Adrenal gland (tissue), 12 donors: ENCODE data around the gene UBE2D1. TPM values are rescaled to one million over a fixed set of nuclear protein-coding genes. Genes with fewer than 3 reads are reported as not detected.
A peak's percentile ranks its signal among the peaks of the same experiment; 100 is the strongest.

Source experiments
- DNase-seq, 7 donors: peaks; one replicate each; pipeline ENCODE4 v3.0.0-alpha.2; 2019 to 2020
- H3K27ac ChIP-seq, 5 donors: fragments of 200-600 bp; sonication (generic) in 4 of 5; 1 replicate in 3 of 5; 2 replicates in 2 of 5; pipeline versions ENCODE4 v1.5.1 to v1.8.0; 2016 to 2020; ENCODE audit warnings: mild to moderate bottlenecking in 1 of 5
- H3K27me3 ChIP-seq: fragments of 200-600 bp; 2 replicates; pipeline ENCODE4 v1.8.0; 2021
- H3K36me3 ChIP-seq, 2 donors: fragments of 200-600 bp; replicated peaks in 1 of 2; 1 replicate in 1 of 2; 2 replicates in 1 of 2; pipeline versions ENCODE4 v1.5.1 to v1.8.0; 2018 to 2022
- H3K4me1 ChIP-seq, 2 donors: fragments of 200-600 bp; replicated peaks in 1 of 2; 1 replicate in 1 of 2; 2 replicates in 1 of 2; pipeline versions ENCODE4 v1.5.1 to v1.8.0; 2018 to 2021
- H3K4me3 ChIP-seq, 4 donors: fragments of 200-600 bp; sonication (generic) in 3 of 4; one replicate each; pipeline ENCODE4 v1.5.1; 2016 to 2018
- H3K9me3 ChIP-seq, 3 donors: fragments of 200-600 bp; sonication (generic) in 1 of 3; replicated peaks in 1 of 3; 1 replicate in 2 of 3; 2 replicates in 1 of 3; pipeline versions ENCODE4 v1.5.1 to v1.8.0; 2016 to 2021
- POLR2A ChIP-seq, 2 donors: fragments of 450-650 bp; IDR thresholded peaks; one replicate each; pipeline ENCODE4 v1.6.1; 2017; ENCODE audit warnings: antibody characterized with exemption in 2 of 2, mild to moderate bottlenecking in 2 of 2, moderate library complexity in 1 of 2
- WGBS, 4 donors: extraction: QIAGEN DNeasy Blood & Tissue Kit in 2 of 4; methylation state at CpG; one replicate each; pipeline versions ENCODE4 v1.1.5 to v1.1.7; 2013 to 2017; 5-methylcytosine and 5-hydroxymethylcytosine counted together
- intact Hi-C, 2 donors: fragments of 100-400 bp; cut with DNase I; formaldehyde crosslinking; loops; one replicate each; pipeline versions ENCODE4 v1.14.1 to v1.15.0; 2022 to 2023
- polyA plus RNA-seq, 3 donors: library from polyadenylated mRNA; stranded (reverse); fragments of 200-250 nt in 2 of 3; fragments of 350-450 nt in 1 of 3; fragmentation: Illumina TruSeq in 1 of 3; extraction: RNeasy Lipid Tissue Mini Kit (QIAGEN cat#74804) in 1 of 3; gene quantifications; one replicate each; pipeline ENCODE4 v1.2.3, GENCODE V29; 2013 to 2014
- total RNA-seq, 9 donors: library from RNA; depleted of rRNA in 4 of 9; stranded (reverse); fragments of >200 nt in 4 of 9; fragments of 120-200 nt in 1 of 9; fragmentation: NEBNext Ultra II Directional in 1 of 9; extraction: Animal tissue kit (Norgen Biotek cat#: 25700) in 1 of 9; gene quantifications; one replicate each; pipeline versions ENCODE4 v1.1.0 to v1.2.4, GENCODE V29; 2013 to 2023
- TF ChIP-seq, protein P1 (sequence below), 6 experiments: fragments of 450-650 bp in 4 of 6; fragments of 200-600 bp in 2 of 6; sonication (generic) in 1 of 6; IDR thresholded peaks; 1 replicate in 5 of 6; 2 replicates in 1 of 6; pipeline versions ENCODE4 v1.5.1 to v1.8.0; 2016 to 2021; ENCODE audit warnings: antibody characterized with exemption in 6 of 6, mild to moderate bottlenecking in 2 of 6, moderate library complexity in 1 of 6
- donor health status: healthy with polysubstance abuse.
- donor health status: Bipolar disorder and iron deficiency.
- donor health status: DM: yes; HTN: yes; CAD: no.
- donor health status: DM: no; HTN: no; CAD: no.
- donor health status: DM: no; HTN: no; CAD: no.
- donor health status: DM: yes; HTN: yes; CAD: no.

Gene UBE2D1
- total and polyA plus RNA-seq, 12 donors = 9.2 to 33.8 (median 19.4) TPM

DNA sequence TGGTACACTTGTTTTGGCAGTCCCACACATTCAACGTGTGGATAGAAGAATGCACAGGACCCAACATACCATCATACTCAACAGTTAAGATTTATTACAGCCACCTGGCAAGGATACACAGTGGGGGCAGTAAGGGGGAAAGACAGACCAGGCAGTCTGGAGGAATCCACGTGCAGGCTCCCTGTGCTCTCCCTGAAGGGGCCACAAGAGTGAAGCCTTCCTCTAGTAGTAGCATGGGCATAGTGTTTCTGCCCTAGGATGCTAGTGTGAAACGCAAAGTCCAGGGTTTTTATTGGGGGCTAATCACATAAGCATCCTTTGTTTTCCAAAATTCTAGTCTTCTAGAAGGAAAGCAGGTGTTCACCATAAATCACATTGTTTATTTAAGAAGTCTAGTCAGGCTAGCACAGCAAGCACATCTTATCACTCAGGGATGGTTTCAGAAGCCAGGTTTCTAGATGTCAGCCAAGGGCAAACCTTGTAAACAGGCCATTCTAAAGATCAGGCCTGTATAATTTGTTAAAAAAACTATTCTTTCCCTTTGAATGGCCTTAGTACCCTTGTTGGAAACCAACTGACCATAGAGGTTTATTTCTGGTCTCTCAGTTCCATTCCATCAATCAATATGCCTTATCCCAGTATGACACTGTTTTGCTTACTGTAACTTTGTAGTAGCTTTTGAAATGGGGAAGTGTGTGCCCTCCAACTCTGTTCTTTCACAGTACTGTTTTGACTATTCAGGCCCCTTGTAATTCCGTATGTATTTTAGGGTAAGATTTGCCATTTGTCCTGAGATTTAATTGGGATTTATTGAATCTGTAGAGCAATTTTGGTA, 38.0 kb downstream of the UBE2D1 start:
- Histone ChIP-seq H3K36me3 (no peaks in the 10 kb centered on the region), H3K4me1 (no peaks in the 10 kb centered on the region), H3K27ac (no peak overlapping the region), H3K4me3 (no peak overlapping the region), H3K27me3 (no peaks in the 10 kb centered on the region), H3K9me3 (peaks cover 0 to 2% (median 0%) of the 10 kb centered on the region in 3 donors)
- no peak for TF ChIP-seq POLR2A (IDR thresholded peaks at IDR 0.05)
- TF ChIP-seq, protein P1, sequence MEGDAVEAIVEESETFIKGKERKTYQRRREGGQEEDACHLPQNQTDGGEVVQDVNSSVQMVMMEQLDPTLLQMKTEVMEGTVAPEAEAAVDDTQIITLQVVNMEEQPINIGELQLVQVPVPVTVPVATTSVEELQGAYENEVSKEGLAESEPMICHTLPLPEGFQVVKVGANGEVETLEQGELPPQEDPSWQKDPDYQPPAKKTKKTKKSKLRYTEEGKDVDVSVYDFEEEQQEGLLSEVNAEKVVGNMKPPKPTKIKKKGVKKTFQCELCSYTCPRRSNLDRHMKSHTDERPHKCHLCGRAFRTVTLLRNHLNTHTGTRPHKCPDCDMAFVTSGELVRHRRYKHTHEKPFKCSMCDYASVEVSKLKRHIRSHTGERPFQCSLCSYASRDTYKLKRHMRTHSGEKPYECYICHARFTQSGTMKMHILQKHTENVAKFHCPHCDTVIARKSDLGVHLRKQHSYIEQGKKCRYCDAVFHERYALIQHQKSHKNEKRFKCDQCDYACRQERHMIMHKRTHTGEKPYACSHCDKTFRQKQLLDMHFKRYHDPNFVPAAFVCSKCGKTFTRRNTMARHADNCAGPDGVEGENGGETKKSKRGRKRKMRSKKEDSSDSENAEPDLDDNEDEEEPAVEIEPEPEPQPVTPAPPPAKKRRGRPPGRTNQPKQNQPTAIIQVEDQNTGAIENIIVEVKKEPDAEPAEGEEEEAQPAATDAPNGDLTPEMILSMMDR (IDR thresholded peaks at IDR 0.05) = no peak
- intact Hi-C loops = no loop called here
- no peak for DNase-seq
- 72 to 87% (median 78%) methylated on average over 4 of the region's 4 CpGs for WGBS, 4 donors

DNA sequence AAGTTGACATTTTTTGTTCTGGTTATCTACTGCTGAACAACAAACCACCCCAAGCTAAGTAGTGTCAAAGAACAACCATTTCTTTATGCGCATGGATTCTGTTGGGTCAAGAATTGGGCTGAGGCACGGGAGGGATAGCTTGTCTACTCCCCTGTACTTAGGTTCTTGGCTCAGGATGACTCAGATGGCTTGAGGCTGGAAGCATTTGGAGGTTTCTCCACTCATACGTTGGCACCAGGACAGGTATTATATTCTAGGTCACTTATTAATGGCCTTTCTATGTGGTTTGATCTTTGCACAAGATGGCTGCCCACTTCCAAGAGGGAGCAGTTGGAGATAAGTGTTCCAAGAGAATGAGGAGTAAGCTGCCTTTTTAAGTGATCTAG, 38.6 kb downstream of the UBE2D1 start:
- H3K36me3 ChIP-seq = no peaks in the 10 kb centered on the region
- intact Hi-C loops = no loop called here
- no peak for DNase-seq
- no peak overlapping the region for H3K4me3 ChIP-seq
- no peaks in the 10 kb centered on the region for H3K27me3 ChIP-seq
- WGBS, 4 donors = 71 to 80% (median 75%) methylated on average over 3 of the region's 3 CpGs
- no peaks in the 10 kb centered on the region for H3K4me1 ChIP-seq
- TF ChIP-seq, protein P1 (IDR thresholded peaks at IDR 0.05) = no peak
- no peak for TF ChIP-seq POLR2A (IDR thresholded peaks at IDR 0.05)
- H3K27ac ChIP-seq = no peak overlapping the region
- no peaks in the 10 kb centered on the region for H3K9me3 ChIP-seq

DNA sequence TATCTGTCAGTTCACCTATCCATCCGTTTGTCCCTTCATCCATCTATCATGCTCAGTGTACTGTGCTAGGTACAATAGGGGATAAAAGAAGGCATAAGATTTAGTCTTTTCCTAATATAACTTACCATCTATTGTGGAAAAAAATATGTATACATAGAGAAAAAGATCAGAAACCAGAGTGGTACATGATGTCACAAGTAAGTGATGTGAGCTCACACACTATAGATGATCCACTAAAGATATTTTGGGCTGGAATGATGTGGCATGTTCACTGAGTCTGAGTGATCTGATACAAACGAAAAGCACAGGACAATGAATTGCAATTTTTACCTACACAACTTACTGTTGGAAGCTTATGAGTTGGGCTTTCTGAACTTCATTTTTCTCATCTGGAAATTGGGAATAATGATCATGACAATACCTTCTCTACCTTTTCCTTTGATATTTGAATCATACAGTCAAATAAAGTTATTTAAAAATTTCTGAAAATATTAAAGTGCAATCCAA, 47.7 kb downstream of the UBE2D1 start:
- Histone ChIP-seq H3K27me3 (no peaks in the 10 kb centered on the region), H3K27ac (no peak overlapping the region), H3K4me1 (peaks cover 0 to 26% of the 10 kb centered on the region in 2 donors), H3K4me3 (no peak overlapping the region), H3K9me3 (no peaks in the 10 kb centered on the region), H3K36me3 (peaks cover 0 to 4% of the 10 kb centered on the region in 2 donors)
- TF ChIP-seq, protein P1 (IDR thresholded peaks at IDR 0.05) = no peak
- no peak for TF ChIP-seq POLR2A (IDR thresholded peaks at IDR 0.05)
- intact Hi-C loops = loop anchor here (10.0 kb wide), 2 partner anchors 48 to 78 kb away; partner anchors contain the start of gene UBE2D1 (in 1 of the 2)
- DNase-seq = no peak
- 79 to 86% (median 84%) methylated on average over 2 of the region's 2 CpGs for WGBS, 4 donors

DNA sequence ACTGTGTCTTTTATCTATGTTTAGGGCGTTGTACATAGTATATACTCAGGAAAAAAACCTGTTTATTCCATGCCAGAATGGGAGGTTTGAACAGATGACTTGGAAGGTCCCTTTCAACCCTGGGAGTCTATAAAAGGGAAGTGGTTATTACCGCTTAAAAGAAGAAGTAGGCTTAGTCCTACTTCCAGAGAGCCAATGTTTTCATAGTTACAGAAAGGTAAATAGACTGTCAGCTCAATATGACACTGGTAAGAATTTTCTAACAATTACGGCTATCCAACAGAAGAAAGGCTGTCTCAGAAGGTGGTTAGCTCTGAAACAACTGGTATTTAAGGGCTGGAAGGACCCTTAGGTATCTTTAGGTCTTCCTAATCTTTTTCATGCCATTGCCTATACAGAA, 49.3 kb downstream of the UBE2D1 start:
- Histone ChIP-seq H3K36me3 (peaks cover 0 to 18% of the 10 kb centered on the region in 2 donors), H3K4me1 (peaks cover 0 to 26% of the 10 kb centered on the region in 2 donors), H3K9me3 (no peaks in the 10 kb centered on the region), H3K4me3 (peak overlapping the region in 2 of 4 donors; percentile 73 to 78), H3K27ac (peak overlapping the region in 3 of 5 donors; percentile 89 to 93 (median 91)), H3K27me3 (no peaks in the 10 kb centered on the region)
- no peak for TF ChIP-seq POLR2A (IDR thresholded peaks at IDR 0.05)
- TF ChIP-seq, protein P1 (IDR thresholded peaks at IDR 0.05) = no peak
- WGBS, 4 donors = 55 to 65% (median 62%) methylated on average over 3 of the region's 3 CpGs
- intact Hi-C loops = loop anchor here (10.0 kb wide), 2 partner anchors 49 to 79 kb away; partner anchors contain the start of gene UBE2D1 (in 1 of the 2)
- no peak for DNase-seq
